ENCODE data around the gene UGT1A1.
"Not testable (repeated sequence)": the region's sequence is repeated elsewhere in the genome, so short reads cannot be mapped to it uniquely, and the experiment has no call there.

The UGT1A1 gene

DNA sequence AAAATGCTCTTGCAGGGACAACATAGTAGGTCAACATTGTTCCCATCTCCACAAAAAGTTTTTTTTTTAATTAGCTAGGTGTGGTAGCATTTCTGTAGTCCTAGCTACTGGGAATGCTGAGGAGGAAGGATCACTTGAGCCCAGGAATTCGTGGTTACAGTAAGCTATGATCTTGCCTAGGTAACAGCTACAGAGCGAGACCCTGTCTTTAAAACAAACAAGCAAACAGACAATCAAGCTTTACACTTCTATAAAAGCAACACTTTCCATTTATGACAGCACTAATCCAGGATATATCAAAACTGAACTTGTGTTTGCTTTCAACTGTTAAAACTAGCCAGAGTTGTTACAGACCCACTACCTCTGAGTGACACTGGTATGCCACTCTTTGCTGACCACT, 19.2 kb upstream of the UGT1A1 start:
- no peak for DNase-seq (ENCODE audit: extremely low read depth, low read depth)
- TF ChIP-seq, protein P1, sequence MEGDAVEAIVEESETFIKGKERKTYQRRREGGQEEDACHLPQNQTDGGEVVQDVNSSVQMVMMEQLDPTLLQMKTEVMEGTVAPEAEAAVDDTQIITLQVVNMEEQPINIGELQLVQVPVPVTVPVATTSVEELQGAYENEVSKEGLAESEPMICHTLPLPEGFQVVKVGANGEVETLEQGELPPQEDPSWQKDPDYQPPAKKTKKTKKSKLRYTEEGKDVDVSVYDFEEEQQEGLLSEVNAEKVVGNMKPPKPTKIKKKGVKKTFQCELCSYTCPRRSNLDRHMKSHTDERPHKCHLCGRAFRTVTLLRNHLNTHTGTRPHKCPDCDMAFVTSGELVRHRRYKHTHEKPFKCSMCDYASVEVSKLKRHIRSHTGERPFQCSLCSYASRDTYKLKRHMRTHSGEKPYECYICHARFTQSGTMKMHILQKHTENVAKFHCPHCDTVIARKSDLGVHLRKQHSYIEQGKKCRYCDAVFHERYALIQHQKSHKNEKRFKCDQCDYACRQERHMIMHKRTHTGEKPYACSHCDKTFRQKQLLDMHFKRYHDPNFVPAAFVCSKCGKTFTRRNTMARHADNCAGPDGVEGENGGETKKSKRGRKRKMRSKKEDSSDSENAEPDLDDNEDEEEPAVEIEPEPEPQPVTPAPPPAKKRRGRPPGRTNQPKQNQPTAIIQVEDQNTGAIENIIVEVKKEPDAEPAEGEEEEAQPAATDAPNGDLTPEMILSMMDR (IDR thresholded peaks at IDR 0.05; ENCODE audit: low read depth, low read length) = no peak

DNA sequence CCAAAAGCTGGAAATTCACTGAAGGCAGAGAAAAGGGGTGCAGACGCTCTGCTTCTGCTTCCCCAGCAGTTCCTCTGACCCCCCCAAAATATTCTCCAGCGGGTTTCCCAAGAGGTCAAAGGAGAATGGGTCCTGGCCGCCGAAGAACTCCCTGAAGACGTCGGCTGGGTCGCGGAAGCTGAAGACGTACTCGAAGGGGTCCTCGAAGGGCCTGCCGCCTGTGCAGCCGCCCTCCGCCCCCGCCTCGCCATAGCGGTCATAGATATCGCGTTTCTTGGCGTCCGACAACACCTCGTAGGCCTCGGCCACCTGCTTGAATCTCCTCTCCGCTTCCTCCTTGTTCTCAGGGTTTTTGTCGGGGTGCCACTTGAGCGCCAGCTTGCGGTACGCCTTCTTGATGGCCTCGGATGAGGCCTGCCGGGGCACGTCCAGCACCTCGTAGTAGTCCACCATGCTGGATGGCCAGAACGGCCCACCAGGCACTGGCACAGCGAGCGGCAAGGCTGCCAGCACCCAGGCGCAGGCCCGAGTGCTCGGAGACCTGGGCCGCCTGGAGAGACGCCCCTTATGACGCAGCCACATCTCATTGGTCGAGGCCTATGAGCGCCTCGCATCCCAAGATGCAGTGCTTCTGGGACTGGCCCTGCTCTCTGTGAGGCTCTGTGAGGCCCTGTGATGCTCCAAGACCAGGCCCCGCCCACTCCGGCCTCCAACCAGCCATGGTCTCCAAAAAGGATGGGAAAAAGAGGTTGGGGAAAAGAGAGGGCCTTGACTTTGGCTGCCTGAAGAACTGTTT, 16.4 kb upstream of the UGT1A1 start:
- DNase-seq (ENCODE audit: extremely low read depth, low read depth) = no peak
- TF ChIP-seq, protein P1 (IDR thresholded peaks at IDR 0.05; ENCODE audit: low read depth, low read length) = no peak

DNA sequence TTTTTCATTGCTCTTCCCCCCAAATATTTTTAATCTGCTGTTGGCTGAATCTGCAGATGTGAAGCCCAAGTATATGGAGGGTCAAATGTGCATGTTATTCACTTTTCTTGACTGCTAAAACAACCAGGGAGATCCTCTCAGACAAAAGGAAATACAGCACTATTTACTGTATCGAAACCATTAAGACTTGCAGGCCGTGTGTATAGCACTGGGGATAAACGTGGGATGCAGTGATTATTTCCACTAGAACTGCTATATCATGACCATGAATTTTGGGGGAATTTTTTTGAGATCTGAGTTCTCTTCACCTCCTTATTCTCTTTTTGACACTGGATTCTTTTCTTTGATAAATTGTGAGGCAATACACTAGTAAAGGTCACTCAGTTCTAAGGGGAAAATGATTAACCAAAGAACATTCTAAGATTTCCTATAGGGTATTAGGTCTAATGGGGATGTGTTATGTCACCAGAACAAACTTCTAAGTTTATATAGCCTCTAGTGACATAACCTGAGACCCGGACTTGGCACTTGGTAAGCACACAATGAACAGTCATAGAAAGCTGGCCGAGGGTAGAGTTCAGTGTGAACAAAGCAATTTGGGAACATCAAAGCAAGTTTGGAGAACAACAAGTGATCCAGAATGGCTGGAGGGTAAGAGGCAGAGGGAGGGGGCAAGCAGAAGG, 14.9 kb upstream of the UGT1A1 start:
- TF ChIP-seq, protein P1 (IDR thresholded peaks at IDR 0.05; ENCODE audit: low read depth, low read length) = no peak
- no peak for DNase-seq (ENCODE audit: extremely low read depth, low read depth)

DNA sequence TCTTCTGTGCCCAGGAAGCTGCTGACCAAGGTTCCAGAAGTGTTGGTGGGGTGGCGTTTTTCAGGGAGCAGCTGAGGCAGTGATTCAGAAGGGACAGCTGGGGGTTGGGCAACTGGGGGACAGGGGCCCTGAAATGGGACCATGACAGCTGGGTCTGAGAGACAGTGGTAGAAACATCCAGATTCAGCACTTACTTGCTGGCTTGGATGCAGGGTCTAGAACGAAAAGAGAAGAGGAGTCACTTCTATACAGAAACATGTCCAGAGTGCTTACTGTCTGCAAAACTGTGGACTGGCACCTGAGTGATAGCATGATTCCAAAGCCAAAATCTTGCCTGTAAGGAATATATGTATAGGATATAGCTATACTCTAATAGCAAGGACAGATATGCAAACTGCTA, 14.2 kb upstream of the UGT1A1 start:
- DNase-seq (ENCODE audit: extremely low read depth, low read depth) = not testable (repeated sequence)

DNA sequence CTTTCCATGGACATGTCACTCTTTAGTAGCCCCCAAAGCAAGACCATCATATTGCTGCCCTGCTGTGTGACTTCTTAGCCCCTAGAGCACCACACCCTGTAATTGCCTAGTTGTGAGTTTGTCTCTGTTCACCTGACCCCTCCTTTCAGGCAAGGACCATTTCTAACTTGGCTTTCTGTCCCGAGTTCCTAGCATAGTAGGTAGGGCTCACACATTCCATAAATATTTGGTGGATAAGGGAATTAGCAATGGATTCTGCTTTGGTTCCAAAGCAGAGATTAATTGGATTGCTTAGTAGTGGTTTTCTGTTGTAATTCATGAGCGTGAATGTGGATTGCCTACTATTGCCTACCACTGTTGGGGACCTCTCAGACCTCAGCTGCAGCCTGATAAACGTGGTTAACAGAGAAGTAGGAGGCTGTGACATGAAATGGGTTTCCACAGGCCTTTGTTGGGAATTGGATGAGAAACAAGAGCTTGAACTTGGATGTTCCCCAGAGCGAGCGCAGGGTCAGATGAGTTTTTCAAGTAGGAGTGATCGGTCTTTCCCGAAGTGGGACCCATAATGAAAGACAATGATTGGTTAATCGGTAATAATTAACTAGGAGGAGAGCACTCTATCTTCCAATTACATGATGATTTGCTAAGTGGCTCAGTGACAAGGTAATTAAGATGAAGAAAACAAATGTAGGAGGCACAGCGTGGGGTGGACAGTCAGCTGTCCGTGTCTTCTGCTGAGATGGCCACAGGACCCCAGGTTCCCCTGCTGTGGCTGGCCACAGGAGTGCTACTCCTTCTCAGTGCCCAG, 13.4 kb upstream of the UGT1A1 start:
- TF ChIP-seq, protein P1 (IDR thresholded peaks at IDR 0.05; ENCODE audit: low read depth, low read length) = no peak
- no peak for DNase-seq (ENCODE audit: extremely low read depth, low read depth)

DNA sequence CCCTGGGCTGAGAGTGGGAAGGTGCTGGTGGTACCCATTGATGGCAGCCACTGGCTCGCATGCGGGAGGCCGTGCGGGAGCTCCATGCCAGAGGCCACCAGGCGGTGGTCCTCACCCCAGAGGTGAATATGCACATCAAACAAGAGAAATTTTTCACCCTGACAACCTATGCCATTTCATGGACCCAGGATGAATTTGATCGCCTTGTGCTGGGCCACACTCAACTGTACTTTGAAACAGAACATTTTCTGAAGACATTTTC, 12.9 kb upstream of the UGT1A1 start:
- no peak for DNase-seq (ENCODE audit: extremely low read depth, low read depth)
- TF ChIP-seq, protein P1 (IDR thresholded peaks at IDR 0.05; ENCODE audit: low read depth, low read length) = no peak

DNA sequence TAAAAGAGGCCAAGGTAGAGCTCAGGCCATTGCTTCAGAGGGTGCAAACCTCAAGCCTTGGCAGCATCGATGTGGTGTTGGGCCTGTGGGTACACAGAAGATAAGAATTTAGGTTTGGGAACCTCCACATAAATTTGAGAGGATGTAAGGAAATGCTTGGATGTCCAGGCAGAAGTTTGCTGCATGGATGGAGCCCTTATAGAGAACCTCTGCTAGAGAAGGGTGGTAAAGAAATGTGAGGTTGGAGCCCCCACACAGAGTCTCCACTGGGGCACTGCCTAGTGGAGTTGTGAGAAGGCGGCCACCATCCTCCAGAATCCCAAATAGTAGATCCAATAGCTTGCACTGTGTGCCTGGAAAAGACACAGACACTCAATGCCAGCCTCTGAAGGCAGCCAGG, 9.4 kb upstream of the UGT1A1 start:
- DNase-seq (ENCODE audit: extremely low read depth, low read depth) = not testable (repeated sequence)

DNA sequence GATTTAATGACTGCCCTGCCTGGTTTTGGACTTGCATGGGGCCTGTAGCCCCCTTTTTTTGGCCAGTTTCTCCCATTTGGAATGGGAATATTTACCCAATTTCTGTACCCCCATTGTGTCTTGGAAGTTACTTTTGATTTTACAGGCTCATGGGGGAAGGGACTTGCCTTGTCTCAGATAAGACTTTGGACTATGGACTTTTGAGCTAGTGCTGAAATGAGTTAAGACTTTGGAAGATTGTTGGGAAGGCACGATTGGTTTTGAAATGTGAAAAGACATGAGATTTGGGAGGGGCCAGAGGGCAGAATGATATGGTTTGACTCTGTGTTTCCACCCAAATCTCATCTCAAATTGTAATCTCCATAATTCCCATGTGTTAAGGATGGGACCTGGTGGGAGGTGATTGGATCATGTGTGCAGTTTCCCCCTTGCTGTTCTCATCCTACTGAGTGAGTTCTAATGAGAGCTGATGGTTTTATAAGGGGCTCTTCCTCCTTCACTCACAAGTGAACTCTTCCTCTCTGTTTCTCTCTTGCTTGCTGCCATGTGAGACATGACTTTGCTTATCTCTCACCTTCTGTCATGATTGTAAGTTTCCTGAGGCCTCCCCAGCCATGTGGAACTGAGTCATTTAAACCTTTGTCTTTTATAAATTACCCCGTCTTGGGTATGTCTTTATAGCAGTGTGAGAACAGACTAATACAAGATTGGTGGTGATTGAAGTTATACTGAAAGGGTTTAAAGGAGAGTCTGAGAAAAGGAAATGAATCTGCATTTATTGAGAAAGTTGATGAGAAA, 8.7 kb upstream of the UGT1A1 start:
- DNase-seq (ENCODE audit: extremely low read depth, low read depth) = not testable (repeated sequence)
